Transverse colon (tissue), 4 donors: ENCODE measurements around the gene NT5DC4.

Experiments used
- CTCF ChIP-seq, 5 experiments: fragments of 200-600 bp in 3 of 5; fragments of 450-650 bp in 2 of 5; sonication (generic) in 3 of 5; IDR thresholded peaks; 1 replicate in 2 of 5; 2 replicates in 3 of 5; pipeline ENCODE4 v1.5.1; 2016 to 2017; ENCODE audit warnings: antibody characterized with exemption in 5 of 5, inconsistent platforms in 3 of 5, mild to moderate bottlenecking in 2 of 5, moderate library complexity in 1 of 5
- POLR2A ChIP-seq: fragments of 450-650 bp; IDR thresholded peaks from one replicate; pipeline ENCODE4 v1.6.1; 2016; ENCODE audit warnings: antibody characterized with exemption, mild to moderate bottlenecking, moderate library complexity
- POLR2AphosphoS5 ChIP-seq, 3 donors: sonication (generic); formaldehyde crosslinking; IDR thresholded peaks; one replicate each; pipeline ENCODE4 v1.6.1; 2016; ENCODE audit warnings: antibody characterized with exemption in 3 of 3

- no peak for TF ChIP-seq POLR2AphosphoS5 (IDR thresholded peaks at IDR 0.05)
- no peak for TF ChIP-seq POLR2A
- TF ChIP-seq CTCF (IDR thresholded peaks at IDR 0.05): no peak
These were observed 10.0 kb downstream of the NT5DC4 start for GRCh38 chr2:112730791-112731190.
